Stimulated activated memory B cell treated with anti-CD40 and anti-IgM and Interleukin-4, amounts not matched to agents 10 μg/mL and 1 μg/mL and 100 μg/mL, for 72 hours (primary cell): ENCODE measurements around the gene GRIN2A.

Experiments used
- ATAC-seq: fragments of 150-1000 bp; cut with Tn5 transposase; 2 replicates; pipeline ENCODE4 v1.10.0; 2021
- H3K27ac Mint-ChIP-seq: one replicate; pipeline ENCODE4 v1.8.0; 2022; ENCODE audit warnings: mild to moderate bottlenecking, mixed read lengths
- H3K27me3 Mint-ChIP-seq: one replicate; pipeline ENCODE4 v1.8.0; 2022; ENCODE audit warnings: mixed read lengths
- H3K36me3 Mint-ChIP-seq: one replicate; pipeline ENCODE4 v1.8.0; 2022; ENCODE audit warnings: mixed read lengths
- H3K4me1 Mint-ChIP-seq: one replicate; pipeline ENCODE4 v1.8.0; 2022; ENCODE audit warnings: mixed read lengths
- H3K4me3 Mint-ChIP-seq: one replicate; pipeline ENCODE4 v1.8.0; 2022; ENCODE audit warnings: mild to moderate bottlenecking, moderate library complexity, mixed read lengths
- H3K9me3 Mint-ChIP-seq: one replicate; pipeline ENCODE4 v1.8.0; 2022; ENCODE audit warnings: mixed read lengths

GRIN2A gene

GRCh38 chr16:9859701-9860327, 322.4 kb downstream of the GRIN2A start:
- Mint-ChIP-seq H3K4me3 (no peak overlapping the region), H3K27ac (no peak overlapping the region), H3K36me3 (no peaks in the 10 kb centered on the region), H3K9me3 (peaks cover 3% of the 10 kb centered on the region), H3K4me1 (no peaks in the 10 kb centered on the region), H3K27me3 (no peaks in the 10 kb centered on the region)
- ATAC-seq = no peak

- H3K4me3 Mint-ChIP-seq = no peak overlapping the region
- no peak overlapping the region for H3K27ac Mint-ChIP-seq
- no peaks in the 10 kb centered on the region for H3K4me1 Mint-ChIP-seq
- no peak for ATAC-seq
- H3K27me3 Mint-ChIP-seq = no peaks in the 10 kb centered on the region
- peaks cover 3% of the 10 kb centered on the region for H3K9me3 Mint-ChIP-seq
- no peaks in the 10 kb centered on the region for H3K36me3 Mint-ChIP-seq
Observed at GRCh38 chr16:9854675-9855074, 327.6 kb downstream of the GRIN2A start.

GRCh38 chr16:9852003-9852402, 330.2 kb downstream of the GRIN2A start:
- H3K27ac Mint-ChIP-seq = no peak overlapping the region
- ATAC-seq = no peak
- H3K9me3 Mint-ChIP-seq = no peaks in the 10 kb centered on the region
- H3K4me1 Mint-ChIP-seq = no peaks in the 10 kb centered on the region
- no peaks in the 10 kb centered on the region for H3K36me3 Mint-ChIP-seq
- no peaks in the 10 kb centered on the region for H3K27me3 Mint-ChIP-seq
- no peak overlapping the region for H3K4me3 Mint-ChIP-seq

GRCh38 chr16:9850817-9851216, 331.4 kb downstream of the GRIN2A start:
- no peaks in the 10 kb centered on the region for H3K4me1 Mint-ChIP-seq
- no peak for ATAC-seq
- H3K27me3 Mint-ChIP-seq = no peaks in the 10 kb centered on the region
- H3K9me3 Mint-ChIP-seq = no peaks in the 10 kb centered on the region
- no peak overlapping the region for H3K4me3 Mint-ChIP-seq
- no peak overlapping the region for H3K27ac Mint-ChIP-seq
- H3K36me3 Mint-ChIP-seq = no peaks in the 10 kb centered on the region

- Mint-ChIP-seq H3K4me3 (no peak overlapping the region), H3K36me3 (no peaks in the 10 kb centered on the region), H3K4me1 (no peaks in the 10 kb centered on the region), H3K27me3 (no peaks in the 10 kb centered on the region), H3K27ac (no peak overlapping the region), H3K9me3 (no peaks in the 10 kb centered on the region)
- no peak for ATAC-seq
Observed at GRCh38 chr16:9849697-9850245, 332.5 kb downstream of the GRIN2A start.

GRCh38 chr16:9847146-9847545, 335.1 kb downstream of the GRIN2A start:
- Mint-ChIP-seq H3K27ac (no peak overlapping the region), H3K4me3 (no peak overlapping the region), H3K4me1 (no peaks in the 10 kb centered on the region)

GRCh38 chr16:9846362-9847099, 335.7 kb downstream of the GRIN2A start:
- Mint-ChIP-seq H3K4me3 (no peak overlapping the region), H3K9me3 (no peaks in the 10 kb centered on the region), H3K4me1 (no peaks in the 10 kb centered on the region), H3K27me3 (peaks cover 6% of the 10 kb centered on the region), H3K36me3 (no peaks in the 10 kb centered on the region), H3K27ac (no peak overlapping the region)
- ATAC-seq = no peak

More at GRCh38 chr16:9847146-9847545, 335.1 kb downstream of the GRIN2A start:
- Mint-ChIP-seq H3K36me3 (no peaks in the 10 kb centered on the region), H3K27me3 (peaks cover 6% of the 10 kb centered on the region), H3K9me3 (no peaks in the 10 kb centered on the region)
- no peak for ATAC-seq

GRCh38 chr16:9845661-9846361, 336.4 kb downstream of the GRIN2A start:
- Mint-ChIP-seq H3K4me1 (no peaks in the 10 kb centered on the region), H3K27ac (no peak overlapping the region), H3K9me3 (no peaks in the 10 kb centered on the region), H3K4me3 (no peak overlapping the region), H3K27me3 (peaks cover 6% of the 10 kb centered on the region), H3K36me3 (no peaks in the 10 kb centered on the region)
- ATAC-seq = no peak

- Mint-ChIP-seq H3K4me1 (no peaks in the 10 kb centered on the region), H3K4me3 (no peak overlapping the region), H3K9me3 (no peaks in the 10 kb centered on the region), H3K36me3 (no peaks in the 10 kb centered on the region), H3K27me3 (peaks cover 6% of the 10 kb centered on the region), H3K27ac (no peak overlapping the region)
- ATAC-seq = no peak
Observed at GRCh38 chr16:9844361-9844760, 337.9 kb downstream of the GRIN2A start.

- Mint-ChIP-seq H3K9me3 (no peaks in the 10 kb centered on the region), H3K27ac (no peak overlapping the region), H3K36me3 (no peaks in the 10 kb centered on the region), H3K27me3 (peaks cover 6% of the 10 kb centered on the region), H3K4me3 (no peak overlapping the region), H3K4me1 (no peaks in the 10 kb centered on the region)
- ATAC-seq = no peak
Observed at GRCh38 chr16:9843424-9844018, 338.7 kb downstream of the GRIN2A start.

GRCh38 chr16:9840761-9841665, 341.2 kb downstream of the GRIN2A start:
- H3K27ac Mint-ChIP-seq = no peak overlapping the region
- no peak overlapping the region for H3K4me3 Mint-ChIP-seq
- no peaks in the 10 kb centered on the region for H3K36me3 Mint-ChIP-seq
- no peaks in the 10 kb centered on the region for H3K9me3 Mint-ChIP-seq
- peaks cover 14% of the 10 kb centered on the region for H3K27me3 Mint-ChIP-seq
- peak; percentile 54 for ATAC-seq
- H3K4me1 Mint-ChIP-seq = no peaks in the 10 kb centered on the region

- ATAC-seq = no peak
- no peaks in the 10 kb centered on the region for H3K36me3 Mint-ChIP-seq
- H3K27me3 Mint-ChIP-seq = peaks cover 10% of the 10 kb centered on the region
- H3K27ac Mint-ChIP-seq = no peak overlapping the region
- no peaks in the 10 kb centered on the region for H3K4me1 Mint-ChIP-seq
- no peaks in the 10 kb centered on the region for H3K9me3 Mint-ChIP-seq
- no peak overlapping the region for H3K4me3 Mint-ChIP-seq
Observed at GRCh38 chr16:9837481-9837880, 344.7 kb downstream of the GRIN2A start.

GRCh38 chr16:9836118-9836736, 346.0 kb downstream of the GRIN2A start:
- no peaks in the 10 kb centered on the region for H3K36me3 Mint-ChIP-seq
- no peaks in the 10 kb centered on the region for H3K4me1 Mint-ChIP-seq
- no peak overlapping the region for H3K27ac Mint-ChIP-seq
- H3K4me3 Mint-ChIP-seq = no peak overlapping the region
- no peaks in the 10 kb centered on the region for H3K9me3 Mint-ChIP-seq
- H3K27me3 Mint-ChIP-seq = peaks cover 8% of the 10 kb centered on the region
- ATAC-seq = no peak

GRCh38 chr16:9827062-9827752, 355.0 kb downstream of the GRIN2A start:
- H3K36me3 Mint-ChIP-seq = no peaks in the 10 kb centered on the region
- no peak overlapping the region for H3K4me3 Mint-ChIP-seq

More at GRCh38 chr16:9827062-9827752, 355.0 kb downstream of the GRIN2A start:
- Mint-ChIP-seq H3K4me1 (no peaks in the 10 kb centered on the region), H3K27ac (no peak overlapping the region), H3K27me3 (no peaks in the 10 kb centered on the region), H3K9me3 (no peaks in the 10 kb centered on the region)
- no peak for ATAC-seq
